GM21528 (cell line): ENCODE results near the gene RBSN.

Experiments used
- ATAC-seq: cut with Tn5 transposase; IDR thresholded peaks from one replicate; pipeline ENCODE4 v1.9.1; 2021; ENCODE audit warnings: mild to moderate bottlenecking, moderate library complexity; ENCODE audit not compliant: unreplicated experiment, low FRiP score

The RBSN gene

DNA sequence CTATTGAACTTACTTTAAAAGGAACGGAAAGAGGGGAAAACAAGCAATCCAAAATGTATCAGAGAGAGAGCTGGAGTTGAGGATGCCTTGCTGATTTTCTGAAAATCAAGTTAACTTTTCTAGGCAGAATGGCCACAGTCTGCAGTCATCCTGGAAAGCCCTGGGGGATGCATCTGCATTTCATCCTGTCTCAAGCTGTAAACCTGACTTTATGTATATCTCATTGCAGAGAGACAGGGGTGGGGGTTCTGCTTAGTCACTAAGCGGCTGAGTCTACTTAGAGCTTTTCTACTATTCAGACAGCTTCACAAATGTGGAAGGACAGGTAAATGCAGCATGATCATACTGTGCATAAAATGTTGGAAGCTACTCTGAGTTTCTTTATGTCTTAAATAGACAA, 75.2 kb downstream of the RBSN start:
- ATAC-seq: no peak

- no peak for ATAC-seq
Measured at GRCh38 chr3:15023249-15023648, 75.7 kb downstream of the RBSN start.
